Adrenal gland (tissue), 12 donors: ENCODE results near the gene CCDC83. TPM values are rescaled to one million over a fixed set of nuclear protein-coding genes. Genes with fewer than 3 reads are reported as not detected.

ENCODE experiments used
- DNase-seq, 7 donors: peaks; one replicate each; pipeline ENCODE4 v3.0.0-alpha.2; 2019 to 2020
- H3K27ac ChIP-seq, 5 donors: fragments of 200-600 bp; sonication (generic) in 4 of 5; 1 replicate in 3 of 5; 2 replicates in 2 of 5; pipeline versions ENCODE4 v1.5.1 to v1.8.0; 2016 to 2020; ENCODE audit warnings: mild to moderate bottlenecking in 1 of 5
- H3K27me3 ChIP-seq: fragments of 200-600 bp; 2 replicates; pipeline ENCODE4 v1.8.0; 2021
- H3K36me3 ChIP-seq, 2 donors: fragments of 200-600 bp; replicated peaks in 1 of 2; 1 replicate in 1 of 2; 2 replicates in 1 of 2; pipeline versions ENCODE4 v1.5.1 to v1.8.0; 2018 to 2022
- H3K4me1 ChIP-seq, 2 donors: fragments of 200-600 bp; replicated peaks in 1 of 2; 1 replicate in 1 of 2; 2 replicates in 1 of 2; pipeline versions ENCODE4 v1.5.1 to v1.8.0; 2018 to 2021
- H3K4me3 ChIP-seq, 4 donors: fragments of 200-600 bp; sonication (generic) in 3 of 4; one replicate each; pipeline ENCODE4 v1.5.1; 2016 to 2018
- H3K9me3 ChIP-seq, 3 donors: fragments of 200-600 bp; sonication (generic) in 1 of 3; replicated peaks in 1 of 3; 1 replicate in 2 of 3; 2 replicates in 1 of 3; pipeline versions ENCODE4 v1.5.1 to v1.8.0; 2016 to 2021
- CTCF ChIP-seq, 6 experiments: fragments of 450-650 bp in 4 of 6; fragments of 200-600 bp in 2 of 6; sonication (generic) in 1 of 6; IDR thresholded peaks; 1 replicate in 5 of 6; 2 replicates in 1 of 6; pipeline versions ENCODE4 v1.5.1 to v1.8.0; 2016 to 2021; ENCODE audit warnings: antibody characterized with exemption in 6 of 6, mild to moderate bottlenecking in 2 of 6, moderate library complexity in 1 of 6
- POLR2A ChIP-seq, 2 donors: fragments of 450-650 bp; IDR thresholded peaks; one replicate each; pipeline ENCODE4 v1.6.1; 2017; ENCODE audit warnings: antibody characterized with exemption in 2 of 2, mild to moderate bottlenecking in 2 of 2, moderate library complexity in 1 of 2
- WGBS, 4 donors: extraction: QIAGEN DNeasy Blood & Tissue Kit in 2 of 4; methylation state at CpG; one replicate each; pipeline versions ENCODE4 v1.1.5 to v1.1.7; 2013 to 2017; 5-methylcytosine and 5-hydroxymethylcytosine counted together
- intact Hi-C, 2 donors: fragments of 100-400 bp; cut with DNase I; formaldehyde crosslinking; loops; one replicate each; pipeline versions ENCODE4 v1.14.1 to v1.15.0; 2022 to 2023
- polyA plus RNA-seq, 3 donors: library from polyadenylated mRNA; stranded (reverse); fragments of 200-250 nt in 2 of 3; fragments of 350-450 nt in 1 of 3; fragmentation: Illumina TruSeq in 1 of 3; extraction: RNeasy Lipid Tissue Mini Kit (QIAGEN cat#74804) in 1 of 3; gene quantifications; one replicate each; pipeline ENCODE4 v1.2.3, GENCODE V29; 2013 to 2014
- total RNA-seq, 9 donors: library from RNA; depleted of rRNA in 4 of 9; stranded (reverse); fragments of >200 nt in 4 of 9; fragments of 120-200 nt in 1 of 9; fragmentation: NEBNext Ultra II Directional in 1 of 9; extraction: Animal tissue kit (Norgen Biotek cat#: 25700) in 1 of 9; gene quantifications; one replicate each; pipeline versions ENCODE4 v1.1.0 to v1.2.4, GENCODE V29; 2013 to 2023
- donor health status: healthy with polysubstance abuse.
- donor health status: Bipolar disorder and iron deficiency.
- donor health status: DM: yes; HTN: yes; CAD: no.
- donor health status: DM: no; HTN: no; CAD: no.
- donor health status: DM: no; HTN: no; CAD: no.
- donor health status: DM: yes; HTN: yes; CAD: no.

CCDC83 gene
- total and polyA plus RNA-seq, 12 donors = not detected

GRCh38 chr11:85863855-85864254, 8.7 kb downstream of the CCDC83 start:
- intact Hi-C loops = no loop called here
- Histone ChIP-seq H3K4me3 (no peak overlapping the region), H3K9me3 (no peaks in the 10 kb centered on the region), H3K27me3 (no peaks in the 10 kb centered on the region), H3K36me3 (no peaks in the 10 kb centered on the region), H3K4me1 (peaks cover 3 to 6% of the 10 kb centered on the region in 2 donors), H3K27ac (no peak overlapping the region)
- no peak for TF ChIP-seq CTCF (IDR thresholded peaks at IDR 0.05)
- no peak for TF ChIP-seq POLR2A (IDR thresholded peaks at IDR 0.05)
- WGBS, 4 donors = 6 to 18% (median 9%) methylated on average over 1 of the region's 1 CpG
- no peak for DNase-seq

GRCh38 chr11:85866137-85866827, 11.1 kb downstream of the CCDC83 start:
- peak in 2 of 7 donors; percentile 20 to 21 for DNase-seq
- TF ChIP-seq POLR2A (IDR thresholded peaks at IDR 0.05) (no peak), CTCF (IDR thresholded peaks at IDR 0.05) (no peak)
- H3K4me1 ChIP-seq = peaks cover 3 to 6% of the 10 kb centered on the region in 2 donors
- intact Hi-C loops = no loop called here
- H3K9me3 ChIP-seq = no peaks in the 10 kb centered on the region
- no peak overlapping the region for H3K27ac ChIP-seq
- no peak overlapping the region for H3K4me3 ChIP-seq
- H3K27me3 ChIP-seq = no peaks in the 10 kb centered on the region
- WGBS, 4 donors = 34 to 57% (median 46%) methylated on average over 1 of the region's 1 CpG
- no peaks in the 10 kb centered on the region for H3K36me3 ChIP-seq

GRCh38 chr11:85867751-85868150, 12.6 kb downstream of the CCDC83 start:
- Histone ChIP-seq H3K4me3 (no peak overlapping the region), H3K27ac (no peak overlapping the region), H3K27me3 (no peaks in the 10 kb centered on the region), H3K36me3 (no peaks in the 10 kb centered on the region), H3K9me3 (no peaks in the 10 kb centered on the region), H3K4me1 (peaks cover 3 to 6% of the 10 kb centered on the region in 2 donors)
- DNase-seq = no peak
- intact Hi-C loops = no loop called here
- WGBS, 4 donors = 74 to 81% (median 77%) methylated on average over 3 of the region's 3 CpGs
- TF ChIP-seq CTCF (IDR thresholded peaks at IDR 0.05) = no peak
- TF ChIP-seq POLR2A (IDR thresholded peaks at IDR 0.05) = no peak

GRCh38 chr11:85869781-85870180, 14.6 kb downstream of the CCDC83 start:
- TF ChIP-seq CTCF (IDR thresholded peaks at IDR 0.05) = no peak
- TF ChIP-seq POLR2A (IDR thresholded peaks at IDR 0.05) = no peak
- no peak overlapping the region for H3K27ac ChIP-seq
- H3K4me1 ChIP-seq = peaks cover 3 to 6% of the 10 kb centered on the region in 2 donors
- no peak for DNase-seq
- 73 to 85% (median 82%) methylated on average over 2 of the region's 2 CpGs for WGBS, 4 donors
- no peaks in the 10 kb centered on the region for H3K9me3 ChIP-seq
- H3K27me3 ChIP-seq = no peaks in the 10 kb centered on the region
- H3K36me3 ChIP-seq = no peaks in the 10 kb centered on the region
- intact Hi-C loops = no loop called here
- H3K4me3 ChIP-seq = no peak overlapping the region
